ENCODE data around the gene VTA1.

DNA sequence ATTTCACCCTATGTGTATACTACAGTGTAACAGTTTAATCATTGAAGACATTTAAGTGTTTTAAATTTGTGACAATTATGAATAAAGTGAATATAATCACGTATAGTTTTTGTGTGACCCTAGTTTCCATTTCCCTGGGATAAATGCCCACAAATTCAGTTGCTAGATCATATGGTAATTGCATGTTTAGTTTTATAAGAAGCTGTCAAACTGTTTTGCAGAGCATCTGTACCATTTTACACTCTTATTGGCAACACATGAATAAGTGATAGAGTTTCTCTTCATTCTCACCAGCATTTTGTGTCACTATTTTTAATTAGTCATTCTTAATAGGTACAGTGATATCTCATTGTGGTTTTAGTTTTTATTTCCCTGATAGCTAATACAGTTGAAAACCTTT lies 7.3 kb downstream of the VTA1 start:
- TF ChIP-seq CTCF (IDR thresholded peaks at IDR 0.05) (no peak), POLR2A (IDR thresholded peaks at IDR 0.05) (no peak)
